HuH-7 (cell line): ENCODE measurements around the gene METTL6.
A peak's percentile ranks its signal among the peaks of the same experiment; 100 is the strongest.
"Not testable (repeated sequence)": the region's sequence is repeated elsewhere in the genome, so short reads cannot be mapped to it uniquely, and the experiment has no call there.

Source experiments
- DNase-seq: peaks from one replicate; pipeline ENCODE4 v3.0.0; 2011; ENCODE audit warnings: low spot score

The METTL6 gene

DNA sequence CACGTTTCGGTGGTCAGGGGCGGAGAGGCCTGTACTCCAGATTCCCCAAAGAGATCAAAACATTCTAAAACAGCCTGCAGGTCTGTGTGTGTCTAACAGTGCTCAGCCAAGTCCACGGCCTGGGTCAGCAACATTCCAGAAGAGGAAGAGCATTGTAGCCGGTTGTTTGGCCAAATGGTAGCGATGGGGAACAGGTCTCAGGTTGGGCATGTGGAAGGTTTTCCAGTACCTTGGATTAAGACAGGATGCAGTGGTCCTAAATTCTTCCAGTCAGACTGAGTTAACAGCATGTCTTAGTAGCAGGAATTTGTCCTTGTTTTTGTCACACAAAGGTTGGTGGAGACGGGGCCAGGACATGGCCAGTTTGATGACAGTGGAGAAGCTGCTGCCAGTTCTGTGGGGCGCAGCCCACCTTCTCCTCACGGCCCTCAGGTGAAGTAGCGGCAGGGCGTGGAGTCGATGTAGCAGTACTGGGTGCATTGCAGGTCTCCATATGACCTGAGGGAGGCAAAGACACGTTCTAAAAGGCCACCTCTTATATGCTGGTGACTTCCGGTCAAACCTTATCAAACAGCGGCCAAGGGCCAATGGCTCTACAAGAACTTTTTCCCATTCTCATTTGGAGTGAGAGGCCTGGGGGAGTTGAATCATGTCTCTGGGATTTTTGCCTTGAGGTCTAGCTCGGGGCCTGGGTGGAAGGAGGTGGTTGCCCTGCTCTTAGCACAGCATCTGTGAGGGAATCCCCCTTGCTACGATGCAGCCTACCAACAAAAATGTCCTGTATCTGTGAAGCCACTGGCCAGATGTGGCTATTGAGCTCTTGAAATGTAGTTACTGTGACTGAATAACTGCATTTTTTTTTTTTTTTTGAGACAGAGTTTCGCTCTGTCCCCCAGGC, 24.1 kb upstream of the METTL6 start:
- DNase-seq = no peak

DNA sequence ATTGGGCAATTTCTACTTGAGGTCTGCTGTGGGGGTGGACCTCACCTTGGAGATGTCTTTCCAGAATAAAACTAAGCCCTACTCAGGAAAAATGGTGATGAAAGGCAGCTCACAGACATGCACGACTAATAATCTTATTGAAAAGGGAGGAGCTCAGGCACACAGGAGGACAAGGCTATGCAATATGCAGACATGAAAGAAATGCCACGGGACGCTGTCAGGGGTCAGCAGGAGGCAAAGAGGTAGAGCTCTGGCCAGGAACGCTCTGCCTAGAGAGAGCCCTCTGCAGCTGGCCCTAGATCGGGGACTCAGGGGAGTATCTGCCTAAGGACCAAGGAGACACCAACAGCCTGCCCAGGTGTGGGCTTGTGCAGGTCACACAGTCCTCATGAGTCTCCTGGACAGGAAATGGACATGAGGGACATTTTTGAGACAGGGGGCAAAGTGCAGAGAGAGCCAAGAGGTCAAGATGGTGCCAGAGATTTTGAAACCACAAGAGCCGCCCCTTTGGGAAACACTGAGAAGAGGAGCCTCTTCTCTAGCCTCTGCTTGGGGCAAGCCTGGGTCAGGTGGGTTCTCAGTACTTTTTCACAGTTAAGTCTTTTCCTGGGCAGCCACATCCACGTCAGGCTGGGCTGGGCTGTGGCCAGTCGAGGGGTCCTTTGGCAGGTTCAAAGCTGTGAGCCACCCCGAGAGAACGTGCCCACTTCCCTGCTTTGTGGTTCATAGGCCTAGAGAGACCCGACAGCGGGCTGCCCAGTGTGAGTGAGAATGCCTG, 23.3 kb upstream of the METTL6 start:
- DNase-seq = no peak

DNA sequence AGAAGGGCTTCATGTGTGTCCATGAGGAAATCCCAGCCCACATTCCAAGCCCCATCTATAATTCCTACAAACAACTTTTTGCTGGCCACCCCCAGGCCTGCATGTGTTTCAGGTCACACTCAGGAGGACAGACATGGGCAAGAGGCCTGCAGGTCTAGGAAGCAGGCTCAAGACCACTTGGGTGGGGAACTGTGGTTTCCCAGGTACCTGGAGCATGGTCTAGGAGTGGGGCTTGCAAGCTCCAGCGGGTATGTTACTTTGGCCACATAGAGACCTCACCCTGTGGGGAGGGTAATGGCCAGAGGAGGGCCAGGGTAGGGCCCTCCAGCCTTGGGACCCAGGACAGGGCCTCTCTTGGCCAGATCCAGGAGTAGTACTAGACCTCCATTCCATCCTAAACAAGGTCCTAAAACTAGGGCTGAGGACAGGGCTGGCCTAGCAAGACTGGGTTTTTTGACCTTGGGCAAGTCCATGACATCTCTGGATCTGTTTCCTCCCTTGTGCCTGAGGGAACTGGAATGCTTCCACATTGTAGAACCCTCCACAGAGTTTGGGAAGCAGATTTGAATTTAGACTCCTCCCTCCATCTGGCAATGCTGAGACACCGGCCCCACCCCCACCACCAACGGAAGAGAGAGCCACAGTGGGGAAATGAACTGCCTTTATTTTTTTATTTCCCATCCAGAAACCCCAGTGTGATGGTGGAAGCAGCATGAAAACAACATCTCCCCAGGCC, 22.3 kb upstream of the METTL6 start:
- no peak for DNase-seq

DNA sequence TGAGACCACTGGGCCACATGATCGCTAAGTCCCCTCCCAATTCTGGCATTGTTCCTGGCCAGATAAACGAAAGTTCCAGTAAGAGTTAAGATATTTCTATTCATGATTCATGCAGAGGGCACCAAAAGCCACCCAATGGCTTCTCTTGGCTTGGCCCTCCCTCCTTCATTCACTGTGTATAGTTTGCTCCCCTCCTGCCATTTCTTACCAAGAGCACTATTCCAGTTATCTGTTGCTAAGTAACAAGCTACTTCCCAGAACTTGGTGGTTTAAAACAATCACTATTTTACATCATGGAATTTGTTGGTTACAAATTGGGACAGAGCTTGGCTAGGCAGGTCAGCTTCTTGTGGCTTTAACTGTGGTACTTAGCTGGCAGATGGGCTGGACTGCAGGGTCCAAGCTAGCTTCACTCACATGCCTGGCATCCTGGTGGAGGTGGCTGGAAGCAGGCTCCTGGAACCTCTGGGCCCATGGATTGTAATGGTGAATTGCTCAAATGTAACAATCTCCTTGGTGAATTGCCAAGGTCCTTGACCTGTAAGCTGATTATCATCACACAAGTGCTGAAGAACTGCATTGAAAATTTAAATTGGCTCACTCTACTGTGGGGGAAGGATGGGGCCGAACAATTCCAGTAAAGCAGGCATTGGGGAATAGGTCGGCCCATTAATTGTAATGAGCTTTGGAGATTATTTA, 16.6 kb upstream of the METTL6 start:
- no peak for DNase-seq

DNA sequence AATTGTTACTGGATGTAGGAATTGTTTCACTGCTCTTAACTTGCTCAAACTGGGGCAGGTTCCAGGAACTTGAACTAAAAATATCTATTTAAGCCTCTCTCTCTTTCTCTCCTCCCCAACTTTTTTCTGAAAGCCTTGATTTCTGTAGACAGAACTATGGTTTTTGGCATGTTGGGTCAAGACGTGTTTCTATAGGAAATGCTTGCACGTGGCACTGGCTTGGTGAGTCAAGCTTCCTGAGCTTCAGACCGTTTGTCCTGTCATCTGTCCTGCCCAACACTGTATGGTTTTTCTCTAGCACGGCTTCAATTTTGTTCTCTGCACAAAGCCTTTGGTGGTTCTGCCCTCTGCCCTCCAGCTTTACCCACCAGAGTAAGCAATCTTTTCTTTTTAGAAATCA, 13.5 kb upstream of the METTL6 start:
- DNase-seq = no peak

- no peak for DNase-seq
These were observed 12.1 kb upstream of the METTL6 start for GRCh38 chr3:15439476-15439875.

DNA sequence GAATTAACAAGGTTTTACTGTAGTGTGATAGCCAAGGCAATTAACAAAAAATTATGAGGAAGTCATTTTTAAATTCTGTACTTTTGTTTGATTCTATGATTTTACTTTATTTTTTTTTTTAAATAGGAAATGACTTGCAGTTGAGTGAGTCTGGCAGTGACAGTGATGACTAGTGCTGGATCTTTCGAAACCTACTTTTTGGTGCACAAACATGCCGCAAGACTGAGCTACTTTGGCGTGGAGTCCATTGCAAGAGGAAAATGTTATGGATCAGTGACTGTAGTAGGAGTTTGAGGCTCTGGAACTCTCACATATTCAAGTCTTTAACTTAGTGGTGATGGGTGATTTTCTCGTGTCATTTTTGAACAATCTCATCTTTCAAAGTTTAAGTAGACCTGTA, 11.6 kb upstream of the METTL6 start:
- no peak for DNase-seq

DNA sequence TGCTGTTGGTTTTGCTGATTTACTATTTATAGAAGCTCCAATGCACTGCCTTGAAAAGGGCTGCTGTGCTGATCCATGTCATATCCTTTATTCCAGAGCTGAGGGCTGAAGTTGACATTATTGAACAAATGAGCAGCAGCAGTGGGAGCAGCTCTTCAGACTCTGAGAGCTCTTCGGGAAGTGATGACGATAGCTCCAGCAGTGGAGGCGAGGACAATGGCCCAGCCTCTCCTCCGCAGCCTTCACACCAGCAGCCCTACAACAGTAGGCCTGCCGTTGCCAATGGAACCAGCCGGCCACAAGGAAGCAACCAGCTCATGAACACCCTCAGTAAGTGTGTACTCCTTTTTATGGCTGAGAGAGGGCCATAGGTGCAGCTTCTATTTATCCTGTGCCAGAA, 8.9 kb upstream of the METTL6 start:
- no peak for DNase-seq

DNA sequence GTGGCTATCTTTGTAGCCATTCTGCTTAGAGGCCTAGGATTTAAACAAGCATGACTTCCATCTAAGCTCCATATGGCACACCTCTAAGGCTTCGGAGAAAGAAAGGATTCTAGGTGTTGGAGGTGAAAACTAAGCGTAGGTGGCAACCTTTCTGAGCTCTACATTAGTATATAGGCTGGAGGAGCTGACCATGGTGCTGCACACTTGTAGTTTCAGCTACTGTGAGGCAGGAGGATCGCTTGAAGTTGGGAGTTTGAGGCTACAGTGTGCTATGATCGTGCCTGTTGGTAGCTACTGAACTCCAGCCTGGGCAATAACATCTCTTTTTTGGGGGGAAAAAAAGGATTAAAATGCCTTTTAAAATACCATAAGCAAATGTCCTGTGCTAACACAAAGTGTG, 7.4 kb upstream of the METTL6 start:
- no peak for DNase-seq

DNA sequence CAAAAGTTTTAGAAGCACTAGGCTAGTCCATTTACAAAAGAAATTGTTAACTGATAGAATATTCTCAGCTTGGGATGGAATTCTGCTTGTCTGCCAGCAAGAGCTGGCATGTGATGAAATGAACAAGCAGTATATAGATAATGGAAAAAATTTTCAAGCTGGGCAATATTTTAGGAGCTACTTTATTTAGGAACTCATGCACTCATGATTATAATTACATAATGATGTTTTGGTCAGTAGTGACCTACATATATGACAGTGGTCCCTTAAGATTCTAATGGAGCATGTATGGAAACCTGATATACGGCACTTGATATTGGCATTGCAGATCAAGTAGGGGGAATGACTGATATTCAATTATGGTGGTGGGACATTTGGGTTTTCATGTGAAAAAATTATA, 6.2 kb upstream of the METTL6 start:
- DNase-seq = no peak

DNA sequence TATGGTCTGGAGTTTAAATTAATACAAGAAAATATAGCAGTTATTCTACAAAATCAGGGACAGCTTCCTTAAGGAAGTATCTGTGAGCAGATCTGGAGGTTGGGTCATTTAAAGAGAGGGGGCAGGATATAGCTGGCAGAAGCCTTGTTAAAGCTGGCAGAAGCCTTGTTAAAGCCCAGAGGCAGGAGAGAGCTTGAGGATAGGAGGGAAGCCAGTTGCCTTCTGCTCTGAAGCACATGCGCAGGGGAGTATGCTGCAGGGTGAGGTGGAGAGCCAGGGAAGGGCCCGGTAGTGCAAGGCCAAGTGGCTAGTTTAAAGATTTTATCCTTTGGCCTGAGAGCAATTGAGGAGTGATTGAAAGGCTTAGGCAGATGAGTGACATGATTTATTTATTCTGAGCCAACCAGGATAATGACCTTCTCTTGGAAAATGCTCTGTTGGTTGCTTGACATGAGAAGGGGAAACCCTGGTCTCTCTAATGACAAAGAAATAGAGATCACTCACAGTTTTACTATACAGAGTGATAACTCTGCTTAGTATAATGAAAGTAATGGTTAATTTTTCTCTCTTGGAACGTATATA, 4.0 kb upstream of the METTL6 start:
- DNase-seq = no peak

- no peak for DNase-seq
These were observed 3.3 kb upstream of the METTL6 start for GRCh38 chr3:15430624-15431023.

GRCh38 chr3:15429080-15429479, 1.7 kb upstream of the METTL6 start:
- DNase-seq = no peak

- DNase-seq = no peak
These were observed 1.2 kb upstream of the METTL6 start for GRCh38 chr3:15428539-15428938.

- DNase-seq = peak; percentile 40
These were observed 637 bp upstream of the METTL6 start for GRCh38 chr3:15427981-15428380.

GRCh38 chr3:15426579-15427118, 695 bp downstream of the METTL6 start:
- DNase-seq = no peak

- DNase-seq = no peak
These were observed 6.5 kb downstream of the METTL6 start for GRCh38 chr3:15420871-15421270.

- DNase-seq = not testable (repeated sequence)
These were observed 16.4 kb downstream of the METTL6 start for GRCh38 chr3:15410966-15411365.

DNA sequence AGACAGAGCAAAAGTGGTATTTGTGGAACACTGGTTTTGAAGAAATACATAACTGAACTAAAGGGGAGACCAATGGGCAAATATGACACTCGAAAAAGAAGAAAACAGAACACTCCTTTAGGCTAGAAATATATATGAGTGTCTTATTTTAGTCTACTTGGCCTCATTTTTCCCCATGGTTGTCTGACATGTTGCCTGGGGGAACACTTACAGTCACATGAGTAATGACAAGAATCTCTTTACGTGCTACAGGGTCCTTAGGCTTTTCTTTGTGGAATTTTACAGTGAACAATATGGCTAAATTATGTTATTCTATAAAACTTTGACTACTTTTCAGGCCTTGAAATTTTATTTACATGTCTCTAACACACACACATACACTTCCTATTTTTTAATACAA, 17.6 kb downstream of the METTL6 start:
- no peak for DNase-seq

GRCh38 chr3:15409239-15409638, 18.1 kb downstream of the METTL6 start:
- no peak for DNase-seq

GRCh38 chr3:15405448-15406050, 21.8 kb downstream of the METTL6 start:
- DNase-seq = peak; percentile 46
